Esophagus squamous epithelium (tissue), 4 donors: ENCODE measurements around the gene ID3.

Experiments used
- POLR2A ChIP-seq, 4 donors: fragments of 450-650 bp; IDR thresholded peaks; one replicate each; pipeline ENCODE4 v1.6.1; 2017; ENCODE audit warnings: antibody characterized with exemption in 4 of 4, mild to moderate bottlenecking in 4 of 4, moderate library complexity in 3 of 4
- TF ChIP-seq, protein P1 (sequence below), 6 experiments: fragments of 450-650 bp in 4 of 6; fragments of 200-600 bp in 2 of 6; sonication (generic) in 2 of 6; IDR thresholded peaks; one replicate each; pipeline ENCODE4 v1.5.1; 2016 to 2019; ENCODE audit warnings: antibody characterized with exemption in 6 of 6, mild to moderate bottlenecking in 4 of 6, moderate library complexity in 4 of 6

DNA sequence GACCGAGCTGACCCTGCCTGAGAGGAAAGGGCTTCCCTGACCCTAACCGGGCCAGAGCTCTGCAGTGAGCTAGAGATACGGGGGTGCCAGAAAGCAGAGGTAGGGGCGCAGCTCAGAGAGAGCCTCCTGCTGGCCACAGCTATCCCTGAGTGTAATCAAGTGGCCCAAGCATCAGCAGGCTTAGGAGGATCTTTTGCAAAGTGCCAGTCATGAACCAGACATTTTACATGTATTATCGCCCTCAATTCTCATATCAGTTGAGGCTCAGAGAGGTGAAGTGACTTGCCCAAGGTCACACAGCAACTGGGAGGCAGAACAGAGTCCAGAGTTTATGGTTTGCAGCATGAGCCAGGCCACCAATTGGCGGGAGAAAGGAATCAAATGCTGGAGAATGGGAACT lies 7.0 kb upstream of the ID3 start:
- TF ChIP-seq POLR2A (IDR thresholded peaks at IDR 0.05): no peak
- TF ChIP-seq, protein P1, sequence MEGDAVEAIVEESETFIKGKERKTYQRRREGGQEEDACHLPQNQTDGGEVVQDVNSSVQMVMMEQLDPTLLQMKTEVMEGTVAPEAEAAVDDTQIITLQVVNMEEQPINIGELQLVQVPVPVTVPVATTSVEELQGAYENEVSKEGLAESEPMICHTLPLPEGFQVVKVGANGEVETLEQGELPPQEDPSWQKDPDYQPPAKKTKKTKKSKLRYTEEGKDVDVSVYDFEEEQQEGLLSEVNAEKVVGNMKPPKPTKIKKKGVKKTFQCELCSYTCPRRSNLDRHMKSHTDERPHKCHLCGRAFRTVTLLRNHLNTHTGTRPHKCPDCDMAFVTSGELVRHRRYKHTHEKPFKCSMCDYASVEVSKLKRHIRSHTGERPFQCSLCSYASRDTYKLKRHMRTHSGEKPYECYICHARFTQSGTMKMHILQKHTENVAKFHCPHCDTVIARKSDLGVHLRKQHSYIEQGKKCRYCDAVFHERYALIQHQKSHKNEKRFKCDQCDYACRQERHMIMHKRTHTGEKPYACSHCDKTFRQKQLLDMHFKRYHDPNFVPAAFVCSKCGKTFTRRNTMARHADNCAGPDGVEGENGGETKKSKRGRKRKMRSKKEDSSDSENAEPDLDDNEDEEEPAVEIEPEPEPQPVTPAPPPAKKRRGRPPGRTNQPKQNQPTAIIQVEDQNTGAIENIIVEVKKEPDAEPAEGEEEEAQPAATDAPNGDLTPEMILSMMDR (IDR thresholded peaks at IDR 0.05): no peak
